ENCODE measurements around the gene CHRDL1.

CHRDL1 gene

GRCh38 chrX:110741213-110741796, 54.3 kb downstream of the CHRDL1 start:
- DNase-seq: no peak

- DNase-seq: no peak
Measured at GRCh38 chrX:110734894-110735541, 60.6 kb downstream of the CHRDL1 start.

- DNase-seq: no peak
Measured at GRCh38 chrX:110734271-110734670, 61.3 kb downstream of the CHRDL1 start.

GRCh38 chrX:110733166-110733565, 62.5 kb downstream of the CHRDL1 start:
- no peak for DNase-seq

- no peak for DNase-seq
Measured at GRCh38 chrX:110732266-110732665, 63.4 kb downstream of the CHRDL1 start.

- no peak for DNase-seq
Measured at GRCh38 chrX:110723844-110724243, 71.8 kb downstream of the CHRDL1 start.

- DNase-seq: no peak
Measured at GRCh38 chrX:110722135-110722534, 73.5 kb downstream of the CHRDL1 start.

GRCh38 chrX:110713666-110714065, 82.0 kb downstream of the CHRDL1 start:
- no peak for DNase-seq

- no peak for DNase-seq
Measured at GRCh38 chrX:110706446-110706845, 89.2 kb downstream of the CHRDL1 start.

- DNase-seq: no peak
Measured at GRCh38 chrX:110703641-110704040, 92.0 kb downstream of the CHRDL1 start.

GRCh38 chrX:110699109-110699508, 96.5 kb downstream of the CHRDL1 start:
- DNase-seq: no peak

- DNase-seq: no peak
Measured at GRCh38 chrX:110698696-110699095, 96.9 kb downstream of the CHRDL1 start.

- DNase-seq: no peak
Measured at GRCh38 chrX:110692866-110693265, 102.8 kb downstream of the CHRDL1 start.

- no peak for DNase-seq
Measured at GRCh38 chrX:110691446-110691845, 104.2 kb downstream of the CHRDL1 start.

- DNase-seq: no peak
Measured at GRCh38 chrX:110684653-110685052, 111.0 kb downstream of the CHRDL1 start.

- no peak for DNase-seq
Measured at GRCh38 chrX:110683925-110684324, 111.7 kb downstream of the CHRDL1 start.

- DNase-seq: no peak
Measured at GRCh38 chrX:110678591-110678990, 117.0 kb downstream of the CHRDL1 start.

- DNase-seq: no peak
Measured at GRCh38 chrX:110675886-110676285, 119.7 kb downstream of the CHRDL1 start.

- DNase-seq: no peak
Measured at GRCh38 chrX:110671068-110671803, 124.4 kb downstream of the CHRDL1 start.

- DNase-seq: no peak
Measured at GRCh38 chrX:110669572-110669971, 126.0 kb downstream of the CHRDL1 start.

- no peak for DNase-seq
Measured at GRCh38 chrX:110667706-110668105, 127.9 kb downstream of the CHRDL1 start.

GRCh38 chrX:110665223-110666002, 130.2 kb downstream of the CHRDL1 start:
- DNase-seq: peak; percentile 1

GRCh38 chrX:110657073-110657472, 138.5 kb downstream of the CHRDL1 start:
- DNase-seq: no peak
